ENCODE measurements around the gene NPTN. TPM values are rescaled to one million over a fixed set of nuclear protein-coding genes. Genes with fewer than 3 reads are reported as not detected.
"Not testable (repeated sequence)": the region's sequence is repeated elsewhere in the genome, so short reads cannot be mapped to it uniquely, and the experiment has no call there.

NPTN gene
- total and polyA plus RNA-seq, 12 donors: 26.5 to 197 (median 127) TPM

GRCh38 chr15:73555080-73555479 is 78.1 kb downstream of the NPTN start:
- Histone ChIP-seq H3K4me1 (replicated peaks in 1 of 2) (no peaks in the 10 kb centered on the region), H3K27ac (no peak overlapping the region), H3K36me3 (replicated peaks in 1 of 2) (peaks cover 0 to 26% of the 10 kb centered on the region in 2 donors), H3K9me3 (replicated peaks in 1 of 3) (no peaks in the 10 kb centered on the region), H3K4me3 (no peak overlapping the region), H3K27me3 (no peaks in the 10 kb centered on the region)
- TF ChIP-seq, protein P1, sequence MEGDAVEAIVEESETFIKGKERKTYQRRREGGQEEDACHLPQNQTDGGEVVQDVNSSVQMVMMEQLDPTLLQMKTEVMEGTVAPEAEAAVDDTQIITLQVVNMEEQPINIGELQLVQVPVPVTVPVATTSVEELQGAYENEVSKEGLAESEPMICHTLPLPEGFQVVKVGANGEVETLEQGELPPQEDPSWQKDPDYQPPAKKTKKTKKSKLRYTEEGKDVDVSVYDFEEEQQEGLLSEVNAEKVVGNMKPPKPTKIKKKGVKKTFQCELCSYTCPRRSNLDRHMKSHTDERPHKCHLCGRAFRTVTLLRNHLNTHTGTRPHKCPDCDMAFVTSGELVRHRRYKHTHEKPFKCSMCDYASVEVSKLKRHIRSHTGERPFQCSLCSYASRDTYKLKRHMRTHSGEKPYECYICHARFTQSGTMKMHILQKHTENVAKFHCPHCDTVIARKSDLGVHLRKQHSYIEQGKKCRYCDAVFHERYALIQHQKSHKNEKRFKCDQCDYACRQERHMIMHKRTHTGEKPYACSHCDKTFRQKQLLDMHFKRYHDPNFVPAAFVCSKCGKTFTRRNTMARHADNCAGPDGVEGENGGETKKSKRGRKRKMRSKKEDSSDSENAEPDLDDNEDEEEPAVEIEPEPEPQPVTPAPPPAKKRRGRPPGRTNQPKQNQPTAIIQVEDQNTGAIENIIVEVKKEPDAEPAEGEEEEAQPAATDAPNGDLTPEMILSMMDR (IDR thresholded peaks at IDR 0.05): no peak
- TF ChIP-seq POLR2A (IDR thresholded peaks at IDR 0.05): no peak
- 87 to 91% (median 89%) methylated on average over 3 to 4 of the region's 4 CpGs for WGBS, 4 donors
- DNase-seq: no peak
- intact Hi-C loops (cut with DNase I): loop anchor here in 1 of 2 donors (10.0 kb wide), 1 partner anchor 150 kb away; no protein-coding TSS in a partner anchor

DNA sequence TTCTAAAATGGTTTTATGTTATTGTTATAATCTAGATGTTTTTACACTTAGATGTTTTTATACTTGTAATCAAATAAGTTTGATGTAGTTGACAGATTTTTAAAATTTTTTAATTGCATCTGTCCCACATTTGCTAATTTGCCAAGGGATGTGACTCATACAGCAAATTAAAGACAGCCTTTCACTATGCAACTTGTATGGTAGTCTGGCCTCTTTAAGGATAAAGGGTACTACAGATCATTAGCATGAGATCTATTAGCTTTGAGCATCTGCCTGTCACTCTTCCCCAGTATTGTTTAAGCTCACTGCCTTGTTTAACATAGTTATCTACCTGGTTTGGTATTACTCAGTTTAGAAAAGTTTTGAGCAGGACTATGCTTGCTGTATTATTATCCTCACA is 83.0 kb downstream of the NPTN start:
- H3K4me3 ChIP-seq: no peak overlapping the region
- TF ChIP-seq, protein P1 (IDR thresholded peaks at IDR 0.05): no peak
- no peak for TF ChIP-seq POLR2A (IDR thresholded peaks at IDR 0.05)
- no peak for DNase-seq
- intact Hi-C loops (cut with DNase I): loop anchor here in 1 of 2 donors (10.0 kb wide), 1 partner anchor 155 kb away; no protein-coding TSS in a partner anchor
- no peaks in the 10 kb centered on the region for H3K9me3 ChIP-seq (replicated peaks in 1 of 3)
- no peaks in the 10 kb centered on the region for H3K4me1 ChIP-seq (replicated peaks in 1 of 2)
- no peaks in the 10 kb centered on the region for H3K36me3 ChIP-seq (replicated peaks in 1 of 2)
- H3K27me3 ChIP-seq: no peaks in the 10 kb centered on the region
- H3K27ac ChIP-seq: no peak overlapping the region

DNA sequence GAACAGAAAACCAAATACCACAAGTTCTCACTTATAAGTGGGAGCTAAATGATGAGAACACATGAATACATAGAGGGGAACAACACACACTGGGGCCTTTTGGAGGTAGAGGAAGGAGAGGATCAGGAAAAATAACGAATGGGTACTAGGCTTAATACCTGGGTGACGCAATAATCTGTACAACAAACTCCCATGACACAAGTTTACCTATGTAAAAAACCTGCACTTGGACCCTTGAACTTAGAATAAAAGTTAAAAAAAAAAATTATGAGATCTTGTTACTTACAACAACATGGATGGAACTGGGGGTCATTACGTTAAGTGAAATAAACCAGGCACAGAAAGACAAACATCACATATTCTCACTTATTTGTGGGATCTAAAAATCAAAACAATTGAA is 84.3 kb downstream of the NPTN start:
- intact Hi-C loops (cut with DNase I); H3K4me3 ChIP-seq; H3K4me1 ChIP-seq (replicated peaks in 1 of 2); H3K9me3 ChIP-seq (replicated peaks in 1 of 3); DNase-seq; H3K27me3 ChIP-seq; H3K27ac ChIP-seq; H3K36me3 ChIP-seq (replicated peaks in 1 of 2): not testable (repeated sequence)
- 93 to 98% (median 93%) methylated on average over 3 of the region's 3 CpGs for WGBS, 4 donors

GRCh38 chr15:73541479-73541878 is 91.7 kb downstream of the NPTN start:
- Histone ChIP-seq H3K27me3 (no peaks in the 10 kb centered on the region), H3K36me3 (replicated peaks in 1 of 2) (no peaks in the 10 kb centered on the region), H3K9me3 (replicated peaks in 1 of 3) (no peaks in the 10 kb centered on the region), H3K4me3 (no peak overlapping the region), H3K27ac (no peak overlapping the region), H3K4me1 (replicated peaks in 1 of 2) (no peaks in the 10 kb centered on the region)
- intact Hi-C loops (cut with DNase I): no loop called here
- no peak for DNase-seq
- no peak for TF ChIP-seq POLR2A (IDR thresholded peaks at IDR 0.05)
- TF ChIP-seq, protein P1 (IDR thresholded peaks at IDR 0.05): no peak

DNA sequence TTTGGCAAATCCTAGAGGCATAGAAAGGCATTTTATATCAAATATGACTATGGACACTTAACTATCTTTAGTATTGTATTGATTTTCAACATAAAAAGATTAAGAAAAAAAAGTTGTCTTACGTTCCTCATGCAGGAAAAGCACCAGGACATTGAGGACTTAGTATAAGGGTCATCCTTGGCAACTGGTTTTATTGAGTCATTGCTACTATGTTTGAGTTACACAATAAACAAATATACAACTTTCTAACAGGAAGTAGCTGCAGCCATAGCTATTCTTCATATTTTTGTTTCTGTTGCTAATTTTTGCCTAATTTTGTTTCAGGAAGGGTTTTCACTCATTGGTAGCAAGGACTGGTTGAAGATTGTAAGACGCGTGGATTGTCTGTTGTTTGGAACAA is 93.0 kb downstream of the NPTN start:
- TF ChIP-seq, protein P1 (IDR thresholded peaks at IDR 0.05): no peak
- no peak for TF ChIP-seq POLR2A (IDR thresholded peaks at IDR 0.05)
- DNase-seq: no peak
- Histone ChIP-seq H3K4me1 (replicated peaks in 1 of 2) (no peaks in the 10 kb centered on the region), H3K36me3 (replicated peaks in 1 of 2) (no peaks in the 10 kb centered on the region), H3K27ac (no peak overlapping the region), H3K4me3 (no peak overlapping the region), H3K27me3 (no peaks in the 10 kb centered on the region), H3K9me3 (replicated peaks in 1 of 3) (no peaks in the 10 kb centered on the region)
- intact Hi-C loops (cut with DNase I): no loop called here
- WGBS, 4 donors: 66 to 94% (median 75%) methylated on average over 3 of the region's 3 CpGs

All from adrenal gland (tissue), 12 donors.